SK-N-SH treated with all-trans-retinoic acid at 6 μM for 48 hours (cell line): ENCODE results near the gene ZNF57.
"Not testable (repeated sequence)": the region's sequence is repeated elsewhere in the genome, so short reads cannot be mapped to it uniquely, and the experiment has no call there.

Experiments used
- ARNTL ChIP-seq: fragments of 450-650 bp; formaldehyde crosslinking; IDR thresholded peaks from 2 replicates; pipeline ENCODE4 v1.5.0; 2020; ENCODE audit warnings: low read depth, mild to moderate bottlenecking, moderate library complexity, borderline replicate concordance
- BACH2 ChIP-seq: fragments of 250-450 bp; sonication (Bioruptor Pico); IDR thresholded peaks from 2 replicates; pipeline ENCODE4 v1.9.0; 2021; ENCODE audit warnings: mild to moderate bottlenecking, borderline replicate concordance
- CSDC2 ChIP-seq: fragments of 250-450 bp; sonication (Bioruptor Pico); IDR thresholded peaks from 2 replicates; pipeline ENCODE4 v1.5.0; 2020; ENCODE audit warnings: mild to moderate bottlenecking, moderate library complexity
- ESRRG ChIP-seq: fragments of 250-450 bp; sonication (Bioruptor Pico); IDR thresholded peaks from 2 replicates; pipeline ENCODE4 v1.6.1; 2021; ENCODE audit warnings: mild to moderate bottlenecking
- OSR1 ChIP-seq: fragments of 250-450 bp; sonication (Bioruptor Pico); IDR thresholded peaks from 2 replicates; pipeline ENCODE4 v1.8.0; 2022; ENCODE audit warnings: moderate library complexity, mild to moderate bottlenecking, inconsistent platforms
- SNAI2 ChIP-seq: fragments of 250-450 bp; sonication (Bioruptor Pico); IDR thresholded peaks from 2 replicates; pipeline ENCODE4 v1.5.0; 2020; ENCODE audit warnings: mild to moderate bottlenecking, moderate library complexity
- ZFP30 ChIP-seq: fragments of 450-650 bp; formaldehyde crosslinking; IDR thresholded peaks from 2 replicates; pipeline ENCODE4 v1.5.0; 2022; ENCODE audit warnings: mild to moderate bottlenecking, moderate library complexity
- ZNF70 ChIP-seq: fragments of 450-650 bp; formaldehyde crosslinking; IDR thresholded peaks from 2 replicates; pipeline ENCODE4 v1.5.0; 2020; ENCODE audit warnings: mild to moderate bottlenecking, moderate library complexity
- ZNF8 ChIP-seq: fragments of 450-650 bp; formaldehyde crosslinking; IDR thresholded peaks from 2 replicates; pipeline ENCODE4 v1.5.0; 2020; ENCODE audit warnings: mild to moderate bottlenecking, moderate library complexity
- TF ChIP-seq, protein P1 (sequence below): fragments of 250-450 bp; sonication (Bioruptor Pico); IDR thresholded peaks from 2 replicates; pipeline ENCODE4 v1.5.1; 2020; ENCODE audit warnings: low read depth, mild to moderate bottlenecking, moderate library complexity
- TF ChIP-seq, protein P2 (sequence below): fragments of 250-450 bp; sonication (Bioruptor Pico); IDR thresholded peaks from 2 replicates; pipeline ENCODE4 v1.8.0; 2020; ENCODE audit warnings: mild to moderate bottlenecking, moderate library complexity, borderline replicate concordance

DNA sequence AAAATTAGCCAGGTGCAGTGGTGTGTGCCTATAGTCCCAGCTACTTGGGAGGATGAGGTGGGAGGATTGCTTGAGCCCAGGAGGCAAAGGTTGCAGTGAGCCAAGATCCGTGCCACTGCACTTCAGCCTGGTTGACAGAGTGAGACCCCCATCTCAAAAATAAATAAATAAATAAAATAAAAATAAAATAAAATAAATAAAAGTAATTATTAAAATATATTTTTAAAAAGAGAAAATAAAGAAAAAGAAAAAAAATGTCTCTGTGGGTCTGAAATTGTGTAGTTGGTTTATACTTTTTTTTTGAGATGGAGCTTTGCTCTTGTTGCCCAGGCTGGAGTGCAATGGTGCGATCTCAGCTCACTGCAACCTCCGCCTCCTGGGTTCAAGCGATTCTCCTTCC lies 35.1 kb downstream of the ZNF57 start:
- not testable (repeated sequence) for TF ChIP-seq CSDC2; ZNF70 (CRISPR knock-in tag); ZNF8 (CRISPR knock-in tag); ZFP30; BACH2; SNAI2; OSR1; ESRRG (CRISPR knock-in tag); ARNTL (CRISPR knock-in tag)
- TF ChIP-seq, protein P1, sequence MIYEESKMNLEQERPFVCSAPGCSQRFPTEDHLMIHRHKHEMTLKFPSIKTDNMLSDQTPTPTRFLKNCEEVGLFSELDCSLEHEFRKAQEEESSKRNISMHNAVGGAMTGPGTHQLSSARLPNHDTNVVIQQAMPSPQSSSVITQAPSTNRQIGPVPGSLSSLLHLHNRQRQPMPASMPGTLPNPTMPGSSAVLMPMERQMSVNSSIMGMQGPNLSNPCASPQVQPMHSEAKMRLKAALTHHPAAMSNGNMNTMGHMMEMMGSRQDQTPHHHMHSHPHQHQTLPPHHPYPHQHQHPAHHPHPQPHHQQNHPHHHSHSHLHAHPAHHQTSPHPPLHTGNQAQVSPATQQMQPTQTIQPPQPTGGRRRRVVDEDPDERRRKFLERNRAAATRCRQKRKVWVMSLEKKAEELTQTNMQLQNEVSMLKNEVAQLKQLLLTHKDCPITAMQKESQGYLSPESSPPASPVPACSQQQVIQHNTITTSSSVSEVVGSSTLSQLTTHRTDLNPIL, result not testable (repeated sequence)
- TF ChIP-seq, protein P2, sequence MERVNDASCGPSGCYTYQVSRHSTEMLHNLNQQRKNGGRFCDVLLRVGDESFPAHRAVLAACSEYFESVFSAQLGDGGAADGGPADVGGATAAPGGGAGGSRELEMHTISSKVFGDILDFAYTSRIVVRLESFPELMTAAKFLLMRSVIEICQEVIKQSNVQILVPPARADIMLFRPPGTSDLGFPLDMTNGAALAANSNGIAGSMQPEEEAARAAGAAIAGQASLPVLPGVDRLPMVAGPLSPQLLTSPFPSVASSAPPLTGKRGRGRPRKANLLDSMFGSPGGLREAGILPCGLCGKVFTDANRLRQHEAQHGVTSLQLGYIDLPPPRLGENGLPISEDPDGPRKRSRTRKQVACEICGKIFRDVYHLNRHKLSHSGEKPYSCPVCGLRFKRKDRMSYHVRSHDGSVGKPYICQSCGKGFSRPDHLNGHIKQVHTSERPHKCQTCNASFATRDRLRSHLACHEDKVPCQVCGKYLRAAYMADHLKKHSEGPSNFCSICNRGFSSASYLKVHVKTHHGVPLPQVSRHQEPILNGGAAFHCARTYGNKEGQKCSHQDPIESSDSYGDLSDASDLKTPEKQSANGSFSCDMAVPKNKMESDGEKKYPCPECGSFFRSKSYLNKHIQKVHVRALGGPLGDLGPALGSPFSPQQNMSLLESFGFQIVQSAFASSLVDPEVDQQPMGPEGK, result not testable (repeated sequence)
